H4 (cell line): ENCODE results near the gene C5orf58. TPM values are rescaled to one million over a fixed set of nuclear protein-coding genes. Genes with fewer than 3 reads are reported as not detected.

ENCODE experiments used
- DNase-seq: peaks from one replicate; pipeline ENCODE4 v3.0.0-alpha.2; 2015; ENCODE audit warnings: low spot score
- total RNA-seq: library from RNA; depleted of rRNA; stranded (reverse); fragments of >200 nt; shearing (Covaris generic); gene quantifications from 2 replicates; pipeline ENCODE4 v1.2.3, GENCODE V29; 2014; rRNA removed

C5orf58 gene
- total RNA-seq, 1 experiment from 2014 or later, result not detected

GRCh38 chr5:170280011-170280493, 47.3 kb downstream of the C5orf58 start:
- no peak for DNase-seq

- DNase-seq, result no peak
These were observed 50.5 kb downstream of the C5orf58 start for GRCh38 chr5:170283296-170283695.

GRCh38 chr5:170284231-170284630, 51.4 kb downstream of the C5orf58 start:
- DNase-seq, result no peak

GRCh38 chr5:170285181-170285580, 52.4 kb downstream of the C5orf58 start:
- no peak for DNase-seq

GRCh38 chr5:170286386-170286925, 53.7 kb downstream of the C5orf58 start:
- DNase-seq, result no peak

GRCh38 chr5:170287532-170287931, 54.7 kb downstream of the C5orf58 start:
- DNase-seq, result no peak

- no peak for DNase-seq
These were observed 55.4 kb downstream of the C5orf58 start for GRCh38 chr5:170288151-170288550.

GRCh38 chr5:170288551-170288950, 55.8 kb downstream of the C5orf58 start:
- no peak for DNase-seq

- no peak for DNase-seq
These were observed 56.3 kb downstream of the C5orf58 start for GRCh38 chr5:170289121-170289520.

- no peak for DNase-seq
These were observed 57.0 kb downstream of the C5orf58 start for GRCh38 chr5:170289764-170290163.

GRCh38 chr5:170290498-170290897, 57.7 kb downstream of the C5orf58 start:
- no peak for DNase-seq

GRCh38 chr5:170292179-170293104, 59.7 kb downstream of the C5orf58 start:
- no peak for DNase-seq

- no peak for DNase-seq
These were observed 60.5 kb downstream of the C5orf58 start for GRCh38 chr5:170293273-170293672.

GRCh38 chr5:170294057-170294456, 61.3 kb downstream of the C5orf58 start:
- no peak for DNase-seq

- no peak for DNase-seq
These were observed 61.8 kb downstream of the C5orf58 start for GRCh38 chr5:170294556-170294955.

Other genes with a start within 250 kb of the C5orf58 start
- not detected in 2 replicates for gene FOXI1, start 127.1 kb upstream of the C5orf58 start, total RNA-seq
- gene LCP2, start 64.8 kb downstream of the C5orf58 start, total RNA-seq, result 0.68 and 2.7 TPM in 2 replicates
- not detected in 2 replicates for gene KCNMB1, start 156.4 kb downstream of the C5orf58 start, total RNA-seq